Ishikawa (cell line): ENCODE results near the gene GNPTG.

Source experiments
- CEBPB ChIP-seq: IDR thresholded peaks from 2 replicates; pipeline ENCODE4 v1.6.1; 2012
- CREB1 ChIP-seq: IDR thresholded peaks from 2 replicates; pipeline ENCODE4 v1.6.1; 2012; ENCODE audit warnings: low read depth
- EGR1 ChIP-seq: IDR thresholded peaks from 2 replicates; pipeline ENCODE4 v1.6.1; 2012
- EP300 ChIP-seq: IDR thresholded peaks from 2 replicates; pipeline ENCODE4 v1.6.1; 2012; ENCODE audit warnings: borderline replicate concordance
- FOXM1 ChIP-seq: IDR thresholded peaks from 2 replicates; pipeline ENCODE4 v1.6.1; 2012; ENCODE audit warnings: low read depth, borderline replicate concordance
- NFIC ChIP-seq: IDR thresholded peaks from 2 replicates; pipeline ENCODE4 v1.6.1; 2012
- RAD21 ChIP-seq: IDR thresholded peaks from 2 replicates; pipeline ENCODE4 v1.6.1; 2012; ENCODE audit warnings: low read depth
- TAF1 ChIP-seq: IDR thresholded peaks from 2 replicates; pipeline ENCODE4 v1.6.1; 2012; ENCODE audit warnings: low read depth, mild to moderate bottlenecking
- TCF12 ChIP-seq: IDR thresholded peaks from 2 replicates; pipeline ENCODE4 v1.6.1; 2012; ENCODE audit warnings: low read depth
- TEAD4 ChIP-seq: IDR thresholded peaks from 2 replicates; pipeline ENCODE4 v1.6.1; 2012
- YY1 ChIP-seq: IDR thresholded peaks from 2 replicates; pipeline ENCODE4 v1.6.1; 2012; ENCODE audit warnings: low read depth
- ZBTB7A ChIP-seq: IDR thresholded peaks from 2 replicates; pipeline ENCODE4 v1.6.1; 2012; ENCODE audit warnings: low read depth
- TF ChIP-seq, protein P1 (sequence below): IDR thresholded peaks from 2 replicates; pipeline ENCODE4 v1.6.1; 2012
- TF ChIP-seq, protein P2 (sequence below): IDR thresholded peaks from 2 replicates; pipeline ENCODE4 v1.6.1; 2012
- TF ChIP-seq, protein P3 (sequence below): IDR thresholded peaks from 2 replicates; pipeline ENCODE4 v1.6.1; 2012; ENCODE audit warnings: low read depth, mild to moderate bottlenecking

Gene GNPTG

DNA sequence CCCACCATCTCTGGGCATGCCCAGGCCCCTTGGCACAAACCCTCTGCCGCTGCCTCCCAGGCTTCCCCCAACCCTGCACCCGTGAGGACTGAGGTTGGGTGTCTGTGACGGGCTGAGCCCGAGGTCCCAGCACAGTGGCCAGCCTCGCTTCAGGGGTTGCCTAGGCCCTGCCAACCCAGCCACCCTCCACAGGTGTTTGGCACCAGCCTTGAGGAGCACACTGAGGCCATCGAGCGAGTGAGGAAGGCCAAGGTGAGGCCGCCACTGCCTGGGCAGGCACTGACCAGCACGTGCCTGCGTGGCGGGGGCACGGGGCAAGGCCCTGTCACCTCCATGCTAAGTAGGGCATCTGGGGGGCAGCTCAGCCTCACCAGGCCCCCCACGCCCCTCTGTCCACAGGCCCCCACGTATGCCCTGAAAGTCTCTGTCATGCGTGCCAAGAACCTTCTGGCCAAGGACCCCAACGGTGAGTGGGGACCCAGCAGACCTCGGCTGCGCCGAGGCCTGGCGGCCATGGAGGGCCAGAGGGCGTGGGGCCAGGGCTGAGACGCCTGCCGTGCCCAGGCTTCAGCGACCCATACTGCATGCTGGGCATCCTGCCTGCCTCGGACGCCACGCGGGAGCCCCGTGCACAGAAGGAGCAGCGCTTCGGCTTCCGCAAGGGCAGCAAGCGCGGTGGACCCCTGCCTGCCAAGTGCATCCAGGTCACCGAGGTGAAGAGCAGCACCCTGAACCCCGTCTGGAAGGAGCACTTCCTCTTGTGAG lies 10.8 kb upstream of the GNPTG start:
- TF ChIP-seq FOXM1 (no peak), ZBTB7A (0 out of 2 replicates have a peak, but pooled peaks have one; percentile 7)

DNA sequence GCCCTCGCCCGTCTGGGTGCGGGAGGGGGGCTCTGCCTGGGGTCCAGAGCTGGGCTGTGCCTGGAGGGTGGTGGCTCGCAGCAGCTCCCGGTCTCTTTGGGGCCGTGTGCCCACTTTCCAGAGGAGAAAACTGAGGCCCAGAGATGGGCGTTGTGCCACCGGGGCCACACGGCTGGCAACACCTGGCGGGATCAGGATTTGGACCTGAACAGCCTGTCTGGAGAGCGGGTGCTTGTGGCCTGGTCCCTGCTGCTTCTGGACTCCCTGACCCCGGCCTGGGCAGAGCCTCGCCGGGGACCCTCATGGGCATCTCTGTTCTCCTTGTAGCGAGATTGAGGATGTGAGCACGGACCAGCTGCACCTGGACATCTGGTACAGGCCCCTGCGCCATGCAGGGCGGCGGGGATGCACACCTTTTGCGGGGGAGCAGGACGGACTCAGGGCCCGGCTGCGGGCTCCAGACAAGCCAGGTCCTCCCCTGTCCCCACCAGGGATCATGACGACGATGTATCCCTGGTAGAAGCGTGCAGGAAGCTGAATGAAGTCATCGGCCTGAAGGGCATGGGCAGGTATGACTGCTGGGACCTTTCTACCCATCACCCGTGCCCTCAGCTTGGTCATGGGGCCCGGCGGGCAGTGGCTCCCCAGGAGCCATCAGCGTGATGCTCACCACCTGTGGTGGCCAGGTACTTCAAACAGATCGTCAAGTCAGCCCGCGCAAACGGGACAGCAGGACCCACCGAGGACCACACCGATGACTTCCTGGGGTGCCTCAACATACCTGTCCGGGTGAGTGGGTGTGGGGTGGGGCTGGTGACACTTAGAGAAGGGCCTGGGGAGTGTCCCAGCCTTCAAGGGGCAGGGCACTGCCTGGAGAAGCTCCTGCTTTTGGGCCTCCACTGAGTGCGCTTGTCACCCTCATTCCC lies 10.0 kb upstream of the GNPTG start:
- TF ChIP-seq, protein P1, sequence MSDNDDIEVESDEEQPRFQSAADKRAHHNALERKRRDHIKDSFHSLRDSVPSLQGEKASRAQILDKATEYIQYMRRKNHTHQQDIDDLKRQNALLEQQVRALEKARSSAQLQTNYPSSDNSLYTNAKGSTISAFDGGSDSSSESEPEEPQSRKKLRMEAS: no peak
- TF ChIP-seq ZBTB7A (0 out of 2 replicates have a peak, but pooled peaks have one; percentile 7), CREB1 (no peak), TCF12 (no peak), YY1 (no peak)

DNA sequence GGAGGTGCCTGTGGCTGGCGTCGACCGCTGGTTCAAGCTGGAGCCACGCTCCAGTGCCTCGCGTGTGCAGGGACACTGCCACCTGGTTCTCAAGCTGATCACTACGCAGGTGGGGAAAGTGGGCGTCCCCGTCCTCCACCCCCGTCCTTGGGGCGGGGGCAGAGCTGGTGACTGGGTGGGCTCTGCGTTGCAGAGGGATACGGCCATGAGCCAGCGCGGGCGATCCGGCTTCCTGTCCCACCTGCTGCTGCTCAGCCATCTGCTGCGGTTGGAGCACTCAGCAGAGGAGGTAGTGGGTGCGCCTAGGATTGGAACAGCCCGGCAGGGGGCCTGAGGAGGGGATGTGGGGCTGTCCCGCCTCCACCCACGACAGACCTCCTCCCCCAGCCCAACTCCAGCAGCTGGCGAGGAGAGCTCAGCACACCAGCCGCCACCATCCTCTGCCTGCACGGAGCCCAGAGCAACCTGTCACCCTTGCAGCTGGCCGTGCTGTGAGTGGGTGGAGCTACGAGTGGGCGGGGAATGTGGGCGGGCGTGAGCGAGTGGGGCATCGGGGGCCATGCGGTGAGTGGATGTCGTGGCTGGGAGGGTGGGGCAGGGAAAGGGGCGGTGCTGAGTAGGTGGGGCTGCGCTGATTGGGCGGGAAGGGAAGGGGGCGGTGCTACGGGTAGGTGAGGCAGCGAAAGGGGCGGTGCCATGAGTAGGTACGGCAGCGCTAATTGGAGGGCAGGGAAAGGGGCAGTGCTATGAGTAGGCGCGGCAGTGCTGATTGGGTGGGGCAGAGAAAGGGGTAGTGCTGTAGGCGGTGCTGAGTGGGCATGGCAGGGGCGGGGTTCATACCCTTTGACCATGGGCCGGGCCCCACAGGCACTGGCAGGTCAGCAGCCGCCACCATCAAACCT lies 9.0 kb upstream of the GNPTG start:
- TF ChIP-seq CREB1: no peak
- peak; percentile 52 for TF ChIP-seq TAF1
- no peak for TF ChIP-seq ZBTB7A
- TF ChIP-seq YY1: 0 out of 2 replicates have a peak, but pooled peaks have one; percentile 51
- TF ChIP-seq TEAD4: peak; percentile 43; the same call in 1 of the 2 replicates
- no peak for TF ChIP-seq NFIC
- no peak for TF ChIP-seq RAD21
- TF ChIP-seq CEBPB: no peak
- TF ChIP-seq, protein P1: peak; percentile 70
- peak; percentile 70 for TF ChIP-seq EGR1
- TF ChIP-seq, protein P2, sequence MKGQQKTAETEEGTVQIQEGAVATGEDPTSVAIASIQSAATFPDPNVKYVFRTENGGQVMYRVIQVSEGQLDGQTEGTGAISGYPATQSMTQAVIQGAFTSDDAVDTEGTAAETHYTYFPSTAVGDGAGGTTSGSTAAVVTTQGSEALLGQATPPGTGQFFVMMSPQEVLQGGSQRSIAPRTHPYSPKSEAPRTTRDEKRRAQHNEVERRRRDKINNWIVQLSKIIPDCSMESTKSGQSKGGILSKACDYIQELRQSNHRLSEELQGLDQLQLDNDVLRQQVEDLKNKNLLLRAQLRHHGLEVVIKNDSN: no peak
- 0 out of 2 replicates have a peak, but pooled peaks have one; percentile 37 for TF ChIP-seq TCF12

DNA sequence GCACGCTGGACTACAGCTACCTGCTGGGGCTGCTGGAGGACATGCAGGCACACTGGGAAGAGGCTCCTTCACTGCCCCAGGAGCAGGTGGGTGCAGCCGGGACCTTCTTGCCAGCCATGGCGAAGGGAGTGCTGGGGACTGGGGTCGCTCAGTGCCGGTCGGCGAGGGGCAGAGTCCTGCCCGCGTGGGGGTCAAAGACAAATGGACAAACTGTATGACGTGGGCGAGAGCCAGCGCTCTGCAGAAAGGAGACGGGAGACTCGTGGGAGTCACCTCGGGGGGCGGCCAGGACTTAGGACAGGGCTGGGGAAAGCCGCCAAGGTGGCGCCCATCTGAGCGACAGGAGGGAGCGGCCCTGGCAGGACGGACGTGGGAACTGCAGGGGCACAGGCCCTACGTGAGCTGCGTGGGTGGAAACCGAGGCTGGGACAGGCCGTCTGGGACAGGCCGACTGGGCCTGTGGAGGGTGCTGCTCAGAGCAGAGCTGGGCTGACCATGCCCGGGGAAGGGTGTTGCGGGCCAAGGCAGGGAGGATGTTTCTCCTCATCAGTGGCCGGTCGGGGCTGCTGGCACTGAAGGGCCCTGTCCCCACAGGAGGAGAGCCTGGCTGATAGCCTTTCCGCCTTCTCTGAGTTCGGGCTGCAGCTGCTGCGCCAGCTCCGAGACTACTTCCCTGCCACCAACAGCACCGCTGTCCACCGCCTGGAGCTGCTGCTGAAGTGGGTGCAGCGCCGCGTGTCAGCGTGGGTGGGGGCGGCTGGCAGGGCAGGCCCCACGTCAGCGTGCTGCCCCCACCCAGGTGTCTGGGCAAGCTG lies 8.1 kb upstream of the GNPTG start:
- TF ChIP-seq CREB1: no peak
- peak; percentile 80 for TF ChIP-seq EGR1

DNA sequence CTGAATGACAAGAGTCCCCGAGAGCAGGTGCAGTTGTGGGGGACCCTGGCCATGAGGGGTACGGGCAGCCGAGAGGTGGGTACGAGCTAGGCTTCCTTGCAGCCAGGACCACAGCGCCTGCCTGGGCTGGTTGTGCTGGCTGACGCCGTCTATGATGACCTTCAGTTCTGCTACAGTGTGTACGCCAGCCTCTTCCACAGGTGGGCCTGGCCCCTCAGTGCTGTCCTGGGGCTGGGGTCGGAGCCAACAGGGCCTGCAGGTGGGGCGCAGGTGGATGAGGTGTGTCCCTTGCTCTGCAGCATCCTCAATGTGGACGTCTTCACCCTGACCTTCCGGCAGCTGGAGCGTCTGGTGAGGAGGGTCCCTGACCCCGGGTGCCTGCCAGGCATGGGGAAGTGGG lies 7.2 kb upstream of the GNPTG start:
- TF ChIP-seq CEBPB (no peak), EGR1 (no peak), EP300 (no peak), TAF1 (no peak), ZBTB7A (no peak), NFIC (no peak), TEAD4 (no peak), CREB1 (no peak), FOXM1 (no peak), TCF12 (no peak), RAD21 (no peak)
- TF ChIP-seq, protein P1: no peak
- TF ChIP-seq, protein P2: no peak
- TF ChIP-seq, protein P3, sequence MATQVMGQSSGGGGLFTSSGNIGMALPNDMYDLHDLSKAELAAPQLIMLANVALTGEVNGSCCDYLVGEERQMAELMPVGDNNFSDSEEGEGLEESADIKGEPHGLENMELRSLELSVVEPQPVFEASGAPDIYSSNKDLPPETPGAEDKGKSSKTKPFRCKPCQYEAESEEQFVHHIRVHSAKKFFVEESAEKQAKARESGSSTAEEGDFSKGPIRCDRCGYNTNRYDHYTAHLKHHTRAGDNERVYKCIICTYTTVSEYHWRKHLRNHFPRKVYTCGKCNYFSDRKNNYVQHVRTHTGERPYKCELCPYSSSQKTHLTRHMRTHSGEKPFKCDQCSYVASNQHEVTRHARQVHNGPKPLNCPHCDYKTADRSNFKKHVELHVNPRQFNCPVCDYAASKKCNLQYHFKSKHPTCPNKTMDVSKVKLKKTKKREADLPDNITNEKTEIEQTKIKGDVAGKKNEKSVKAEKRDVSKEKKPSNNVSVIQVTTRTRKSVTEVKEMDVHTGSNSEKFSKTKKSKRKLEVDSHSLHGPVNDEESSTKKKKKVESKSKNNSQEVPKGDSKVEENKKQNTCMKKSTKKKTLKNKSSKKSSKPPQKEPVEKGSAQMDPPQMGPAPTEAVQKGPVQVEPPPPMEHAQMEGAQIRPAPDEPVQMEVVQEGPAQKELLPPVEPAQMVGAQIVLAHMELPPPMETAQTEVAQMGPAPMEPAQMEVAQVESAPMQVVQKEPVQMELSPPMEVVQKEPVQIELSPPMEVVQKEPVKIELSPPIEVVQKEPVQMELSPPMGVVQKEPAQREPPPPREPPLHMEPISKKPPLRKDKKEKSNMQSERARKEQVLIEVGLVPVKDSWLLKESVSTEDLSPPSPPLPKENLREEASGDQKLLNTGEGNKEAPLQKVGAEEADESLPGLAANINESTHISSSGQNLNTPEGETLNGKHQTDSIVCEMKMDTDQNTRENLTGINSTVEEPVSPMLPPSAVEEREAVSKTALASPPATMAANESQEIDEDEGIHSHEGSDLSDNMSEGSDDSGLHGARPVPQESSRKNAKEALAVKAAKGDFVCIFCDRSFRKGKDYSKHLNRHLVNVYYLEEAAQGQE: no peak

DNA sequence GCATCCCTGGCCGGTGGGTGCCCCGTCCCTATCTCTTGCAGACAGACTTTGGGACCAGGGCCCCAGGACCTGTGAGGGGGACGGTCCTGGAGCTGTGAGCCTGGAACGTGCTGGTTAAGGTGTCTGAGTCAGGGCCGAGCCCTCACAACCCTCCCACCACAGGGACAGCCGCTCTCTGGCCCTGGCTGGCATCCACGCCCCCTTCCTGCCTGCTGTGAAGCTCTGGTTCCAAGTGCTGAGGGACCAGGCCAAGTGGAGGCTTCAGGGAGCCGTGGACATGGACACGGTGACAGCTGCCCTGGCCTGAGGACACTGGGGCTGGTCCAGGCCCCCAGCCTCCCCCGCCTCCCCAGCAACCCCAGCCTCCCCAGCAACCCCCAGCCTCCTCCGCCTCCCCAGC lies 6.6 kb upstream of the GNPTG start:
- TF ChIP-seq ZBTB7A: no peak
- TF ChIP-seq, protein P2: no peak
- no peak for TF ChIP-seq TEAD4
- TF ChIP-seq CEBPB: no peak
- no peak for TF ChIP-seq EP300
- no peak for TF ChIP-seq FOXM1
- TF ChIP-seq NFIC: no peak
- no peak for TF ChIP-seq CREB1
- TF ChIP-seq EGR1: no peak
- no peak for TF ChIP-seq TAF1
- no peak for TF ChIP-seq RAD21
